IgD-negative memory B cell (primary cell): ENCODE data around the gene NELFCD. TPM values are rescaled to one million over a fixed set of nuclear protein-coding genes. Genes with fewer than 3 reads are reported as not detected.
"Not testable (repeated sequence)": the region's sequence is repeated elsewhere in the genome, so short reads cannot be mapped to it uniquely, and the experiment has no call there.

Experiments used
- H3K27ac Mint-ChIP-seq, 3 donors: one replicate each; pipeline ENCODE4 v1.8.0; 2020 to 2022; ENCODE audit warnings: mild to moderate bottlenecking in 3 of 3, mixed read lengths in 3 of 3, moderate library complexity in 1 of 3
- H3K27me3 Mint-ChIP-seq: one replicate; pipeline ENCODE4 v1.8.0; 2021; ENCODE audit warnings: mixed read lengths
- H3K36me3 Mint-ChIP-seq: one replicate; pipeline ENCODE4 v1.8.0; 2020; ENCODE audit warnings: mild to moderate bottlenecking, mixed read lengths
- H3K4me1 Mint-ChIP-seq, 3 donors: one replicate each; pipeline ENCODE4 v1.8.0; 2020 to 2022; ENCODE audit warnings: mixed read lengths in 3 of 3, mild to moderate bottlenecking in 1 of 3
- H3K4me3 Mint-ChIP-seq, 4 donors: one replicate each; pipeline ENCODE4 v1.8.0; 2020 to 2022; ENCODE audit warnings: mild to moderate bottlenecking in 4 of 4, mixed read lengths in 4 of 4, moderate library complexity in 3 of 4
- H3K9me3 Mint-ChIP-seq, 3 donors: one replicate each; pipeline ENCODE4 v1.8.0; 2020 to 2021; ENCODE audit warnings: mixed read lengths in 3 of 3, mild to moderate bottlenecking in 1 of 3
- polyA plus RNA-seq: library from polyadenylated mRNA; unstranded; fragments of 300-500 nt; fragmentation: Illumina TruSeq; gene quantifications from one replicate; pipeline ENCODE4 v1.2.3, GENCODE V29; 2021

The NELFCD gene
- polyA plus RNA-seq, 1 donor from 2014 or later, result 79.6 TPM

DNA sequence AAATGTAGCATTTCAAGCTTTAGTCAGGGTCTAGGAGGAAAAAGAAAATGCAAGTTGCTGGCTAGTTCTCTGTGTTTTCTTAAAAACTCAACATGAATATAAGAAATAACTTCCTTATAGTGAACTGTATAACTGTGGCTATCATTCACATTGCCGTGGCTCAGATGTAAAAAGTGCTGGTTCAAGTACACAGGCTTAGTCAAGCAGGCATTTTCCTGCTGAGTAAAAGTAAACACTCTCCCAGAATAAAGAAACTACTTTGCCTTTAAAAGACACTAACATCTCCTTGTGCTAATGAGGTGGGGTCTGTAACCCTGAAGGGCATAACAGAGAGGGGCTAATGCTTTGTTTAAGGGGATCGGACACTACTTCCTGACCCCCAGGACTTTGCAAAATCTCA lies 47.8 kb downstream of the NELFCD start:
- H3K4me1 Mint-ChIP-seq, result peaks cover 28 to 51% (median 36%) of the 10 kb centered on the region in 3 donors
- H3K27me3 Mint-ChIP-seq, result no peaks in the 10 kb centered on the region
- no peaks in the 10 kb centered on the region for H3K36me3 Mint-ChIP-seq
- peak overlapping the region; percentile 49 to 73 (median 64) for H3K4me3 Mint-ChIP-seq
- peak overlapping the region in 1 of 3 donors; percentile 57 for H3K27ac Mint-ChIP-seq
- no peaks in the 10 kb centered on the region for H3K9me3 Mint-ChIP-seq

DNA sequence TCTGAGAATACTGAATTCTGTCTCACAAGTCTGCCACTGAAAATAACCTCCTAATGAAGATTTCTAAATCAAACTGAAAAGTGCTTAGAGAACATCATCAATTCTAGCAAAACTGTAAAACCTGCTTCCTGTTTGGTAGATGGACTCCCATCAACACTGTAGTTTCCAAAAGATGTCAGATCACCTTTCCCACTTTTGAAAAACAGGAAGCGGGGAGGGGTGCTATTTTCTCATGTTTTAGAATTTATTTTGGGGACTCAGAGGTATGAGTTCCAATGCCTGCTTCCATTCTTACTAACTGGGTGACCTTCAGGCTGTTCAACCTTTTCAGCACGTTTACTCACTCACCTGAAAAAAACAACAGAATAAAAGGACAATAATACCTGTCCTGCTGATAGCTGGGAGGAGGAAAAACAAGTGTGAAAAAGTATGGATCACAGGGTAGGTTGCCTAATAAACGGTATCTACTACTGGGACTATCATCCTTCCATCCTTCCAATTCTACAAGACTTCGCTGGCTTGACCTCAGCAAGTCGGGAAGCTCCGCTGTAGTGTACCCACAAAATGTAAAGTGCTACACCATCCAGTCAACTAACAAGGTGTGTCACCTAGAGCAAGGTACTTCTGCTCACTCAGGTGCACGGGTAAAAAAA lies 50.0 kb downstream of the NELFCD start:
- Mint-ChIP-seq H3K27ac (peak overlapping the region in 2 of 3 donors; percentile 80 to 88), H3K36me3 (peaks cover 4% of the 10 kb centered on the region), H3K9me3 (no peaks in the 10 kb centered on the region)

DNA sequence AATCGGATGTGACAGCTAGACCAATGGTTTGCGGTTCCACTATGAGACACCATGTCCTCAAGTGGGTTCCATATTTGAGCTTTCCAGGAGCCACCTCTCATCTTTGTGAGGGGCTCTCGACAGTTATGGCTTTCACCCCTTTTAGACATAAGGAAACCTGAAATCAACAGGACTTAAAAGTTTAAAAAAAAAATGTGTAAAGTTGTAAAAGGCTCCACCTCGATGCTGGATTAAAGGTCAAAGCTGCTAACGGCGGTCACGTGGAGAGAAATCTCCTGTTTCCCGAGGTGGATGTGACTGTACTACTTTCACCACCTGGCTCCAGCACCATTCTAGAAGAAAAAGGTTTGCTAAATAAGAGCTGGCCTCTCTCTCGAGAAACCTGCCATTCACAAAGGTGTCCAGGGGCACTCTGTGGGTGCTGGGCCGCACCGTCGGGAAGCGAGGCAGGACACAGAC lies 50.5 kb downstream of the NELFCD start:
- Mint-ChIP-seq H3K27ac (peak overlapping the region; percentile 80 to 95 (median 88)), H3K36me3 (peaks cover 4% of the 10 kb centered on the region), H3K4me3 (peak overlapping the region; percentile 89 to 98 (median 97)), H3K4me1 (peaks cover 29 to 44% (median 38%) of the 10 kb centered on the region in 3 donors), H3K9me3 (no peaks in the 10 kb centered on the region), H3K27me3 (no peaks in the 10 kb centered on the region)

More for the DNA sequence above, 50.0 kb downstream of the NELFCD start:
- Mint-ChIP-seq H3K27me3 (no peaks in the 10 kb centered on the region), H3K4me3 (peak overlapping the region; percentile 89 to 98 (median 97)), H3K4me1 (peaks cover 29 to 48% (median 38%) of the 10 kb centered on the region in 3 donors)

DNA sequence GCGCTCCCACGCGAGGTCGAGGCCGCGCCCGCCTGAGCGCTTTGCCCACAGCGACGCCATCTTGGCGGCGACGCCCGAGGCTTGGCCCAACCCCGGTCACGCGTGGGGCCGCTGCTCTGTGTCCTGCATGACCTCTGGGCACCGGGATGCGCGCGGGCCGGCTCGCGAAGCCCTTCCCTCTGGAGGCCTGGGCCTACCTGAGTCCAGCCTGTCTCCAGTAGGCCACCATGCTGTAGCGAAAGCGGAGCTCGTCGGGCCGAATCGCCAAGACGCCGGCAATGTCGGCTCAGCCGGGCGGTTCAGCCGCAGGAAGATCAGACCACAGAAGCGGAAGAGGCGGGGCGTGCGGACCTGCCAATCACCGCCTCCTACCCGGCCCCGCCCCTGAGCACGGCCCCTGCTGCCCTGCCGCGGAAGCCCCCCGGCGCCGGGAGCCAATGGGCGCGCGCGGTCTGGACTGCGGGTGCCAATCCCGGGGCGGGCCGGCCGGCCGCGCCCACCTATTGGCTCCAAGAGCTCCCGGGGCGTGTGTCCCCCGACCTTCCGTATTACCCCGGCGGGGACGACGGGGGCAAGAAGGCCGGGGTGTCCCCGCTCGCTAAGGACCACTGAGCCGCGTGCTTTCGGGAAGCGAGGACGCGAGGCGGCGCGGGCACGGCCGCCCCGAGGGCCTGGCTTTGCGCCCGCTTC lies 51.1 kb downstream of the NELFCD start, which contains the start of gene ATP5F1E:
Gene ATP5F1E, minus strand, starts transcription at position 313 of the 690 bp plus-strand sequence. Its CDS starts 84 bp downstream, at position 229.
- Mint-ChIP-seq H3K36me3 (peaks cover 8% of the 10 kb centered on the region), H3K27me3 (no peaks in the 10 kb centered on the region), H3K4me1 (peaks cover 27 to 41% (median 38%) of the 10 kb centered on the region in 3 donors), H3K4me3 (peak within 1 kb of the TSS; percentile 89 to 98 (median 97)), H3K9me3 (no peaks in the 10 kb centered on the region), H3K27ac (peak within 1 kb of the TSS; percentile 80 to 95 (median 88))

DNA sequence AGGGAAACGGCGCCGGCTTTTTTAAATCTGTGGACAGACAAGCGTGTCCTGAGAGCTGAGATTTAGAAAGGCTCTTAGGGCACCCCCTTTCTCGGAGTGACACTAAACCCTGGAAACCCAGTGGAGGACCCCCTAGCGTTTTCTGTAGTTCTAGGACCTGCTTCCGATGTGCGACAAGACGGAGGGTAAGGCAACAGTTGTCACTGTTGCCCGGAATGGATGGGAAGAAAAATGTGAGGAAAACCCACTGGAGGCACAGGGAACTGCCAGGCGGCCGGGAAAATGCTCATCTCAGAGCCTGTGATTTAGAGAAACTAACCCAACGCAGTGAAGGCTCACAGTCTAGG lies 51.6 kb downstream of the NELFCD start:
- Mint-ChIP-seq H3K4me3 (peak overlapping the region; percentile 86 to 98 (median 94)), H3K4me1 (peaks cover 25 to 38% (median 38%) of the 10 kb centered on the region in 3 donors), H3K27me3 (no peaks in the 10 kb centered on the region), H3K36me3 (peaks cover 10% of the 10 kb centered on the region), H3K27ac (peak overlapping the region; percentile 80 to 91 (median 88)), H3K9me3 (no peaks in the 10 kb centered on the region)

DNA sequence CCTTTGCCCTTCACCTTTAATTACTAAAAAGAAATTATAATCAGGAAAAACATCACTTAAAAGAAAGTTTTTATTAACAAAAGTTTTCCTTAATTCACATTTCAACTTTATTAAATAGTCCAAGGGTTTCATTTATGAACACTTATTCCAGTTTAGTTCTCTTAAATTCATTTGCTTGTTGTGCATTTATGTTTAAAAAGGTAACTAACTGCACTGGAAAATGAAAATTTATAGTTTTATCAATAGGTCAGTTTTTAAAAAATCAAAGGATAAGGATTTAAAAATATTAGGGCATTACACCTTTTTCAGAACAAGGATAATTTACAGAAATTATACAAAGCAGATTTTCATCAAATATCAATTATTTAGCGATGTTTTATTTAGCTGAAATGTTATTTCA lies 52.0 kb downstream of the NELFCD start:
- H3K36me3 Mint-ChIP-seq, result peaks cover 10% of the 10 kb centered on the region
- H3K4me1 Mint-ChIP-seq, result peaks cover 25 to 38% (median 36%) of the 10 kb centered on the region in 3 donors
- no peaks in the 10 kb centered on the region for H3K27me3 Mint-ChIP-seq
- peak overlapping the region; percentile 86 to 98 (median 94) for H3K4me3 Mint-ChIP-seq
- H3K27ac Mint-ChIP-seq, result peak overlapping the region; percentile 80 to 91 (median 88)
- no peaks in the 10 kb centered on the region for H3K9me3 Mint-ChIP-seq

DNA sequence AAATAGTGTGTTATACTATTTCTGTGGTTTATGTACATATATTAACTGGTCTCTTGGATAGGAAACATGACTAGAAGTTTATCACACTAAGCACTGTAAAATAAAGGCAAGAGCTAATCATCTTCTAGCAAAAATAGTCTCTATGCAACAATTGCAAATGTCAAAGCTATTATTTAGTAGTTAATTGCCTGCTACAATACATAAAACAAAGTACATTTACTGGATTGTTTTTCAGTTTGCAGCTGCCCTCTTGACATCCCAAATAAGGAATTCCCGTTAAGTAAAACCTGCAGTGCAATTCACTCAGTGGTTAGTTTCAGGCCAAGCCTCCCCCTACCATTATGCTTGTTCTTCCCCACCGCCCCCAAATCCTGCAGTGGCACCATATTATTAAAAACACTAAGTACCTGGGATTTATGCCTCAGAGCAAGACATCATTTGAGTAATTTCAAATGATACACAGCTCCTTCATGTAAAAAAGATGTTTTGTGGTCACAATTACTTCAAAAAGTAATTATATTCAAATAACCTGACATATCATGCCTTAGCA lies 52.6 kb downstream of the NELFCD start:
- Mint-ChIP-seq H3K27ac (peak overlapping the region in 2 of 3 donors; percentile 25 to 74), H3K9me3 (no peaks in the 10 kb centered on the region), H3K27me3 (no peaks in the 10 kb centered on the region), H3K4me1 (peaks cover 22 to 35% (median 33%) of the 10 kb centered on the region in 3 donors), H3K36me3 (peaks cover 10% of the 10 kb centered on the region), H3K4me3 (peak overlapping the region in 2 of 4 donors; percentile 80 to 81)

DNA sequence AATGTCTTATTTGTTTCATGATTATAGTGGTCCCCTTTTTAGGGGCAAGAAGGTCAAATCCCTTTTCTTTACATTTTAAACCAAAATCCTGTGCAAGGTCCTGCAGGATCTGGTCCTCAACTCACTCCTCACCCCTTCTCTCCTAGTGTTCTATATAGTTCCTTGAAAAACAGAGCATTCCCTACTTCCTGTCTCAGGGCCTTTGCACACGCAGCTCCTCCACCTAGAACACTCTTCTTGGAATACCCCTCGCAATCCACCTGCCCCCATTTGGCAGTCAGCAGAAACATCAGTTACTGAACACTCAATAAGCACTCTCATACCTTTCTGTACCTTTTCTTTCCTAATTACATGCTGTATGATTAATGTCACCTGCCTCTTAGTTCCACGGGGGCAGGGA lies 54.3 kb downstream of the NELFCD start:
- peaks cover 22 to 37% (median 32%) of the 10 kb centered on the region in 3 donors for H3K4me1 Mint-ChIP-seq

DNA sequence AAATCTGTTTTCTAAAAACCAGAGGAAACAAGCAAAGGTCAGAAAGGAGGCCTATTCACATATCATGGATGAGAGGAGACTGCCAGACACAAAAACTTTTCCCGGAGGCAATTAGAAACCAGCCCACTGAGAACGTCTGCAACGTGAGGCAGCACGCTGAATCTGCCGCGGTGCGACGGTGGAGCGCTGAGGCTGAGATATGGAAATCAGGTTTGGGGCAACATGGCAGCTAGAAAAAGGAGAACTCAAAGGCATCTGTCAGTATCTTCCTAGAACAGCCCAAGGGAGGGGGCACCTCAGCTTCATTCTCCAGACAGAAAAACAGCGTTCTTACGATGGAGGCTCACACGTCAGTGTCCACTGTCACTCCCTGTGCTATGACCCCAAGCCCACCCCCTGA lies 56.3 kb downstream of the NELFCD start:
- Mint-ChIP-seq H3K9me3 (no peaks in the 10 kb centered on the region), H3K27ac (peak overlapping the region in 1 of 3 donors; percentile 17), H3K4me3 (peak overlapping the region in 1 of 4 donors; percentile 12), H3K36me3 (peaks cover 10% of the 10 kb centered on the region), H3K4me1 (peaks cover 23 to 38% (median 32%) of the 10 kb centered on the region in 3 donors), H3K27me3 (no peaks in the 10 kb centered on the region)

More for the DNA sequence above, 54.3 kb downstream of the NELFCD start:
- no peaks in the 10 kb centered on the region for H3K9me3 Mint-ChIP-seq
- H3K27ac Mint-ChIP-seq, result peak overlapping the region in 1 of 3 donors; percentile 16
- peak overlapping the region in 1 of 4 donors; percentile 68 for H3K4me3 Mint-ChIP-seq
- peaks cover 10% of the 10 kb centered on the region for H3K36me3 Mint-ChIP-seq
- no peaks in the 10 kb centered on the region for H3K27me3 Mint-ChIP-seq

DNA sequence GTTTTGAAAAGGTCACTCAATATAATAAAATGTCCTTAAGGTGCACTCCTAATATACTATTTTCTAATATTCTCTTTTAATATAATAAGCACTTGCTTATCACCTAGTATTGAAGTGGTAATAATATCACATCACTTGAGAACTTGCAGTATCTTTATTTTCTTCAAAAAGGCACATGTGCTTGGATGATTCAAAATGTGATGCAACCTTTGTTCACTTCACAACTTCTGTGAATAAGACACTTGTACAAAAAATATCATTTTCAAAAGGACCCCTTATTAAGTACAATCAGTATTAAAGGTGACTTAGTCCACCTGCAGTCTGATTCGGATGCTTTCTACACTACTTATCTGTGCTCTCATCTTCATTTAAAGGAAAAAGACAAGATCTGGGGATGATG lies 58.2 kb downstream of the NELFCD start:
- H3K4me3 Mint-ChIP-seq, result peak overlapping the region in 2 of 4 donors; percentile 32 to 82
- no peaks in the 10 kb centered on the region for H3K27me3 Mint-ChIP-seq
- peak overlapping the region in 1 of 3 donors; percentile 23 for H3K27ac Mint-ChIP-seq
- peaks cover 31 to 48% (median 36%) of the 10 kb centered on the region in 3 donors for H3K4me1 Mint-ChIP-seq
- H3K36me3 Mint-ChIP-seq, result peaks cover 10% of the 10 kb centered on the region
- H3K9me3 Mint-ChIP-seq, result no peaks in the 10 kb centered on the region

DNA sequence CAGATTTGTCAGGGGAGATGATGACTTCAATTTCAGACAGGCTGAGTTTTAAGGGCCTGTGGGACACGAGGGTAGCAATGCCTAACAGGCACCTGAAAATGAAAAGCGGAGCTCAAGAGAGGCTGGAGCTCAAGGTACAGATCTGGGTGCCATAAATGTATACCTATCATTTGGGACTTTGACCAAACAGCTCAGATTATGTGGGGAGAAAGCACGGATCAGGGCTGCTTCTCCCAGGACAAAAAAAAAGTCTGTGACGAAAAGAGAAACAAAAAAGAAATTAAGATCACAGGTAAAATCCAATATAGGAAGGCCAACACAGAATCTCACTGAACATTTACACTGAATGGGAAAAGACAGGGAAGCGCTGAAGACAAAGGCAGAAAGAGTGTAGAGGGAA lies 59.6 kb downstream of the NELFCD start:
- Mint-ChIP-seq H3K36me3 (peaks cover 6% of the 10 kb centered on the region), H3K9me3 (no peaks in the 10 kb centered on the region), H3K27ac (peak overlapping the region; percentile 55 to 94 (median 85)), H3K27me3 (no peaks in the 10 kb centered on the region), H3K4me1 (peaks cover 37 to 48% (median 43%) of the 10 kb centered on the region in 3 donors), H3K4me3 (peak overlapping the region; percentile 60 to 94 (median 87))

DNA sequence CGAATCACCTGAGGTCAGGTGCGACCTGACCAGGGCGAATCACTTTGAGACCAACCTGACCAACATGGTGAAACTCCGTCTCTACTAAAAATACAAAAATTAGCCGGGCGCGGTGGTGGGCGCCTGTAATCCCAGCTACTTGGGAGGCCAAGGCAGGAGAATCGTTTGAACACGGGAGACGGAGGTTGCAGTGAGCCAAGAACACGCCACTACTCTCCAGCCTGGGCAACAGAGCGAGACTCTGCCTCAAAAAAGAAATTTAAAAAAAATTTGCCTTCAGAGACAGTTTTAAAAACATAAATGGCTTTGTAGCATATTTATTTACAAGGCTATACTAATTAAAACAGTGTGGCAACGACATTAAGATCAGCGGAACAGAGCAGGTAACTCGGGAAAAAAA lies 60.4 kb downstream of the NELFCD start:
- not testable (repeated sequence) for H3K9me3 Mint-ChIP-seq, H3K36me3 Mint-ChIP-seq, H3K27me3 Mint-ChIP-seq
- peaks cover 37 to 48% (median 43%) of the 10 kb centered on the region in 3 donors for H3K4me1 Mint-ChIP-seq
- peak overlapping the region; percentile 82 to 95 (median 91) for H3K4me3 Mint-ChIP-seq
- H3K27ac Mint-ChIP-seq, result peak overlapping the region in 2 of 3 donors; percentile 85 to 94

DNA sequence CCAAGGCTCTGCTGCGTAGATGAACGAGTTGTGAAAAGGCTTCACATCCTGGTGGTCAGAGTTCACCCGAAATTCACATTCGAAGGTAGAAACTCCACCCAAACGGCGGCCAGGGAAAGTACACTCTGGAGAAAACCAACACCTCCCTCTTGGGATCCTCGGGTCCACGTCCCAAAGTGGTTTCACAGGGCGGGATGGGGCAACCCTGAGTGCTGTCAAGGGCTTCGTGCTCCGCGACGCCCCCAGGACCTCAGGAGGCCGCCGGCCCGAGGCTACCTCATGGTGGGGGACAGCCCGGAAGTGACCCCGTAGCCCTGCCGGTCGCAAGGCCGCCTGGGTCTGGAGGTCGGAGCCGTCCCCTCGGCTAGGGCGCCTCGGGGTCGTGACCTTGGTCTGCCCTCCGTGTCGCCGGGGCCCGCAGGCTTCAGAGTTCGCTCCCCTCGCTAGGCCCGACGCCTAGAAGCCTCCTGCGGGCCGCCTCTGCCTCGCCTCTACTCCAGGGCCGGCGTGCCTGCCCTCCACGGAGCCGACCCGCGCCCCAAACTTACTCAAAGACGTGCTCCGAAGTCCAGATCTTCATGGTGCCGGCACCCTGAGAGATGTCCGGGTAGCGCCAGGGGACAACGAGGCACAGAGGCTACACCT lies 61.2 kb downstream of the NELFCD start, which contains the start of gene PRELID3B:
Gene PRELID3B, minus strand, starts transcription at position 636 of the 645 bp plus-strand sequence. Its CDS starts 56 bp downstream, at position 580.
- H3K4me1 Mint-ChIP-seq, result peaks cover 37 to 47% (median 46%) of the 10 kb centered on the region in 3 donors
- no peaks in the 10 kb centered on the region for H3K27me3 Mint-ChIP-seq
- H3K36me3 Mint-ChIP-seq, result peaks cover under 1% of the 10 kb centered on the region
- peak within 1 kb of the TSS; percentile 82 to 97 (median 94) for H3K4me3 Mint-ChIP-seq
- H3K9me3 Mint-ChIP-seq, result no peaks in the 10 kb centered on the region
- H3K27ac Mint-ChIP-seq, result peak within 1 kb of the TSS; percentile 85 to 95 (median 94)
